GM12801 (cell line): ENCODE data around the gene AKAP11.

Experiments used
- TF ChIP-seq, protein P1 (sequence below): IDR thresholded peaks from one replicate; pipeline ENCODE4 v1.5.1; 2011; ENCODE audit warnings: control low read depth; ENCODE audit not compliant: insufficient read length; ENCODE audit errors: extremely low read depth

AKAP11 gene

DNA sequence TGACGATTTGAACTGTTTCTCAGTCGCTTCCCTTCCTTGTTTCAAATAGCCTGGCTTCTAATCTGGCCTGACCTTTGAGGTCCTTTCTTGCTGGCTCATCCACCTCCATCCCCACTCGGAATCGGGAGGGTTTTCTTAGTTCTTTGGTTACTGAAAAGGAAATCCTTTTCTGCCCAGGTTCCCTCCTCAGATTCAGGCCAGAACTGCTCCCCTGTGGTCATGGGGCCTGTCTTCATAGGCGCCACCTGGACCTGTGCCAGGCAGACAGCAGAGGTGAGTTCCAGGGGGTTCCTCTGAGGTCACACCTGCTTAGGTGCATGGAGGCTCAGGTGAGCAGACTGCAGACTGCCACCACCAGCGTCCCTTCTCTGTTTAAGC, 62.4 kb downstream of the AKAP11 start:
- TF ChIP-seq, protein P1, sequence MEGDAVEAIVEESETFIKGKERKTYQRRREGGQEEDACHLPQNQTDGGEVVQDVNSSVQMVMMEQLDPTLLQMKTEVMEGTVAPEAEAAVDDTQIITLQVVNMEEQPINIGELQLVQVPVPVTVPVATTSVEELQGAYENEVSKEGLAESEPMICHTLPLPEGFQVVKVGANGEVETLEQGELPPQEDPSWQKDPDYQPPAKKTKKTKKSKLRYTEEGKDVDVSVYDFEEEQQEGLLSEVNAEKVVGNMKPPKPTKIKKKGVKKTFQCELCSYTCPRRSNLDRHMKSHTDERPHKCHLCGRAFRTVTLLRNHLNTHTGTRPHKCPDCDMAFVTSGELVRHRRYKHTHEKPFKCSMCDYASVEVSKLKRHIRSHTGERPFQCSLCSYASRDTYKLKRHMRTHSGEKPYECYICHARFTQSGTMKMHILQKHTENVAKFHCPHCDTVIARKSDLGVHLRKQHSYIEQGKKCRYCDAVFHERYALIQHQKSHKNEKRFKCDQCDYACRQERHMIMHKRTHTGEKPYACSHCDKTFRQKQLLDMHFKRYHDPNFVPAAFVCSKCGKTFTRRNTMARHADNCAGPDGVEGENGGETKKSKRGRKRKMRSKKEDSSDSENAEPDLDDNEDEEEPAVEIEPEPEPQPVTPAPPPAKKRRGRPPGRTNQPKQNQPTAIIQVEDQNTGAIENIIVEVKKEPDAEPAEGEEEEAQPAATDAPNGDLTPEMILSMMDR: no peak

- TF ChIP-seq, protein P1: no peak
Observed at GRCh38 chr13:42337808-42338600, 66.1 kb downstream of the AKAP11 start.

GRCh38 chr13:42345367-42345766, 73.4 kb downstream of the AKAP11 start:
- TF ChIP-seq, protein P1: no peak

DNA sequence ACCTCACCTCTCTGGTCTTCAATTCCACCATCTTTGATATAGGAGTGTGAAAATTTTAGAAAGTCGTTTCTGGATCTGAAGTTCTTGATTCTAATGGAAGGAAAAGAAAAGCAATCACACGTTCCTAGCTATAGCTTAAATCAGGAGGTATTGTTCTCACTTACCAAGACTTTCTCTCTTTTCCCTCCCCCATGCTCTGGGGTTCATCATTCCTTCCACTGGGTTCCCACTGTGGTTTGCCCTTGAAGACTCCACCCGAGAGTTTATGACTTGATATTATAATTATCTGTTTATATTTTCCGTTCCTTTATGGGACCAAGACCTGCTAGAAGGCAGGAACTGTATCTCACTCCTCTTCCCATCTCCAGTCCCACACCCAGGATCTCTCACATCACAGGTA, 76.6 kb downstream of the AKAP11 start:
- TF ChIP-seq, protein P1: no peak

DNA sequence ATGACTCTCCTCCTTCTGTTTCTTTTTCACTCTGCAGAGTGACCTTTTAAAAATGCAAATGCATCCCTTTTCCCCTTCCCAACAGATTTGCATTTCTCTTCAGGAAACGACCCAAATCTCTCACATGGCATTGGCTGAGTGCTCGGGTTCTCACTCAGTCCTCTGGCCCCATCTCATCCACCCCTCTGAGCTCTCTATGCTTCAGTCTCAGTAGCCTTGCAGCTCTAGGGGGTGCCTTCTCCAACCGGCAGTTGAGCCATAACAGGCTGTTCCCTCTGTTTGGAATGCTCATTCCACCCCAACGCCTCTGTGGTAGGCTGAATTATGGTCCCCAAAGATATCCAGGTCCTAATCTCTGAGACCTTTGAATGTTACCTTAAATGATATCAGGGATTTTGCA, 78.2 kb downstream of the AKAP11 start:
- TF ChIP-seq, protein P1: no peak

DNA sequence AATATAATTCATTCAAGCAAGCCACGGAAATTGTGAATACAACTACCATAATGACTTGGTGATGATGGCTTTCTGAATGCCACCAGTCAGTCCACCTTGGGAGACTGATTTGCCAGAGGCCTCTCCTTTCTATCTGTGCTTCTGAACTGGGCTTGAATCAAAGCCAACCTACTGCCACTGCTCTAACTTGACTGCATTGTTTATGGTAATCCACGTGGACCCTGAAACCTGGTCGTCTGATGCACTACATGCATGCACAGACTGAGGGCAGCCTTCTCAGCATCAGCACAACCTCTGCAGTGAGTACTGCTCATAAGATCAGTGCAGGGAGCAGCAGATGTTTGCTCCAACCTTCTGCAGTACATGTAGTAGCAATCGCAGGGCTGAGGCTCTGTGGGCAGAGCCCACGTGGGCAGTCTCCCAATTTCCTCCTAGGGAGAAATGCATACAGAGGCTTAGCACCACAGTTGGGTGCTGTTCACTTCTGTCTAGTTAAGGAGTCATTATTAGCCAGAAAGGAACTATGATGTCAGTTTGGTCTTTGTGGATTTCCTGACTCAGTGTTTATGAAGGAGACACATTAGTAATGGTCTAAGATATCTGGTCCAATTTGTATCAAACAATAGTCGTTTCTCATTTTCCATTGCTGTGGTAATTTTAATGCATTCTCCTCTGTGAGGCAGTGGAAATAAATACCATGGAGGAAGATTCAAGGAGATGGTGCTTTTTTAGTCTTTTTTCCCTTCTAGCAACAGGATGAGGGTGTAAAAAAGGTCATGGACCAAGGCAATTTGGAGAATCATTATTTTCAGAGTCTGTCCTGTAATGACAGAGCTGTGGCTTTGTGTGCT, 82.5 kb downstream of the AKAP11 start:
- TF ChIP-seq, protein P1: no peak

GRCh38 chr13:42355092-42355485, 83.1 kb downstream of the AKAP11 start:
- TF ChIP-seq, protein P1: no peak
